ENCODE measurements around the gene OR11H7. TPM values are rescaled to one million over a fixed set of nuclear protein-coding genes. Genes with fewer than 3 reads are reported as not detected.
"Not testable (repeated sequence)": the region's sequence is repeated elsewhere in the genome, so short reads cannot be mapped to it uniquely, and the experiment has no call there.

OR11H7 gene
- polyA plus RNA-seq, 3 donors, result not detected

DNA sequence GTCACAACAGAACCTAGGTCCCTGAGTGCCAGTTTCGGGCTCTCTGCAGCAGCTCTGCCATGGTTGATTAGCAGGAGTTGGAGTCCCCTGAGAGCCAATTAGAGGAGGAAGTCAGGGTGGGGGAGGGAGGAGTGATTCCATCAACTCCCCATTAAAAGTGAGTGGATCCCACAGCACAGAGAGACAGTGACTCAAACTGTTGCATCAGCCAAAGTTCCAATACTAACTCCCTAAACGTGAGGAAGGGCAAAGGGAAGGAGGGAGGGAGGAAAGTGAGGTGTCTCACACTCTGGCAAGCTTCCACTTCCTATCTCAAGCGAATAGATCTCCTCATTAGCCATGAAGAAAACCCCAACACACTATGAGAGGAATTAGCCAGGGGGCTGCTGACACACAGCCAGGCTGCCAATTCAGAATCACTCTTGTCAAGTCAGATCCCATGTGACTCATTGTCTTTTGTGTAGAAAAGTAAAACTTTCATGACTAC, 33.9 kb downstream of the OR11H7 start:
- WGBS, 3 donors, result 43 to 63% (median 61%) methylated on average over 3 of the region's 3 CpGs
- H3K27ac ChIP-seq (ENCODE audit: low read depth, low read length), result no peak overlapping the region

DNA sequence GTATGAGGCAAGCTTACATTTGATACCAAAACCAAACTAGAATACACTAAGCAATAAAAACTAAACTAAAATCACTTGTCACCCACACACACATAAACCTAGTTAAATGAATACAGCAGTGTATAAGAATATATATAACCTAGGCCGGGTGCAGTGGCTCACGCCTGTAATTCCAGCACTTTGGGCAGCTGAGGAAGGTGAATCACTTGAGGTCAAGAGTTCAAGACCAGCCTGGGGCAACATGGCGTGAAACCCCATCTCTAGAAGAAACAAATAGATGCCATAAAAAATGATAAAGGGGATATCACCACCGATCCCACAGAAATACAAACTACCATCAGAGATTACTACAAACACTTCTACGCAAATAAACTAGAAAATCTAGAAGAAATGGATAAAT, 35.6 kb downstream of the OR11H7 start:
- H3K27ac ChIP-seq (ENCODE audit: low read depth, low read length), result not testable (repeated sequence)
- WGBS, 3 donors, result 93 to 96% (median 94%) methylated on average over 5 of the region's 5 CpGs

DNA sequence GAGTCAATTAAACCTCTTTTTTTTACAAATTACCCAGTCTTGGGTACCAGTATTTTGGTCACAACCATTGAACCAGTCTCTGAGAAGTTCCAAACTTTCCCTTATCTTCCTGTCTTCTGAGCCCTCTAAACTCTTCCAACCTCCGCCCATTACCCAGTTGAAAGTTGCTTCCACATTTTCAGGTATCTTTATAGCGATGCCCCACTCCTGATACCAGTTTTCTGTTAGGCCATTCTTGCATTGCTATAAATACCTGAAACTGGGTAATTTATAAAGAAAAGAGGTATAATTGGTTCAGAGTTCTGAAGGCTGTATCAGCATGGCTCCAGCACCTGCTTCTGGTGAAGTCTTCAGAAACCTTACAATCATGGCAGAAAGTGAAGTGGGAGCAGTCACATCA, 45.3 kb downstream of the OR11H7 start:
- no peak overlapping the region for H3K27ac ChIP-seq (ENCODE audit: low read depth, low read length)
- 97 to 99% (median 97%) methylated on average over 2 of the region's 2 CpGs for WGBS, 3 donors

DNA sequence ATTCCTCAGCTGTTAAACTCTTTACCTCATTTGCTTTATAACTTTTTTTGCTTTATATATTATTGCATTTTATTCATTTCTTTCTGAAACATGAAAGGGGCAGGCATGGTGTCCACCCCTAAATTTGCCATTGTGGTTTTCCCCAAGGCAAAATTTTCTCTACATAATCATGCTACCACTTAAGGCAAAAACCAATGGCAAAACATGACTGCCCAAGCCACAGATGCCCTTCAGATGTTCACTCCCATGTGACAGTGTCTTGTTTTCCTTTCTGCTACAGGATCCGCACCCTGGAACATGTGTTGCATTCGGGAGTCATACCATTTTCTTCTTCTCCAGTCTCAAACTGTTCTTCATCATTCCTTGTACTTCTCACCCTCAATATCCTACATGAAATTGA, 48.6 kb downstream of the OR11H7 start:
- no peak overlapping the region for H3K27ac ChIP-seq (ENCODE audit: low read depth, low read length)
- 98 to 100% (median 98%) methylated on average over 2 of the region's 2 CpGs for WGBS, 3 donors

DNA sequence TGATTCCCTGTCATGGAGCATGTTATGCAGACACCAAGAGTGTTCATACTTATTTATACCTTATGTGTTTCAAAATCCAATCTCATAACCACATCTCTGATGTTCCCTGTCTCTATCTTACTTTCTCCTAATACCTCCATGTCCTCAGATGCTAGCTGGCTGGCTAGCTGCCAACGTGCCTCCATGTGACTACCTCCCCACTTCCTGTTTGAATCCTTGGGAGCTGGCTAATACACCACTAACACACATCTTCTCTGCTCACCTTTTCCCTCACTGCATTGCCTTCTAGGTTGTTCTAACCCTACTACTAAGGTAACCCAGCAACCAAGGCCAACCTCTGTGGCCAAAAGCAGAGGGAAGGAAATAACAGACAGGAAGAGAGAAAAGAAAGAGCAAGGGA, 49.6 kb downstream of the OR11H7 start:
- WGBS, 3 donors, result 31 to 57% (median 33%) methylated on average over 1 of the region's 1 CpG

DNA sequence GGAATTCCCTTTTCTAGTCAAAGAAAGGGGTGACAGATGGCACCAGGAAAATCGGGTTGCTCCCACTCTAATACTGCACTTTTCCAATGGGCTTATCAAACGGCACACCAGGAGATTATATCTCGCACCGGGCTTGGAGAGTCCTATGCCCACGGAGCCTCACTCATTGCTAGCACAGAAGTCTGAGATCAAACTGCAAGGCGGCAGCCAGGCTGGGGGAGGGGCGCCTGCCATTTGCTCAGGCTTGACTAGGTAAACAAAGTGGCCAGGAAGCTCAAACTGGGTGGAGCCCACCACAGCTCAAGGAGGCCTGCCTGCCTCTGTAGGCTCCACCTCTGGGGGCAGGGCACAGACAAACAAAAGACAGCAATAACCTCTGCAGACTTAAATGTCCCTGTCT, 51.5 kb downstream of the OR11H7 start:
- 95 to 98% (median 97%) methylated on average over 7 of the region's 7 CpGs for WGBS, 3 donors
- H3K27ac ChIP-seq (ENCODE audit: low read depth, low read length), result not testable (repeated sequence)

More for the DNA sequence above, 49.6 kb downstream of the OR11H7 start:
- H3K27ac ChIP-seq (ENCODE audit: low read depth, low read length), result no peak overlapping the region

Other genes with a start within 250 kb of the OR11H7 start
- gene OR4Q2, start 226.8 kb upstream of the OR11H7 start, polyA plus RNA-seq, result not detected
- gene OR4K14, start 209.7 kb upstream of the OR11H7 start, polyA plus RNA-seq, result not detected
- not detected for gene OR4K13, start 192.9 kb upstream of the OR11H7 start, polyA plus RNA-seq
- gene OR4L1, start 168.9 kb upstream of the OR11H7 start, polyA plus RNA-seq, result not detected
- gene OR4K17, start 118.2 kb upstream of the OR11H7 start, polyA plus RNA-seq, result not detected
- not detected for gene OR4N5, start 90.2 kb upstream of the OR11H7 start, polyA plus RNA-seq
- not detected for gene OR11G2, start 38.1 kb upstream of the OR11H7 start, polyA plus RNA-seq
- not detected for gene OR11H6, start 5.3 kb upstream of the OR11H7 start, polyA plus RNA-seq
- gene OR11H4, start 10.3 kb downstream of the OR11H7 start, polyA plus RNA-seq, result not detected
- gene TTC5, start 77.0 kb downstream of the OR11H7 start, polyA plus RNA-seq, result 10 to 100 TPM in 1 of 3 donors, 1 to 10 TPM in 2; 3.7 to 10.1 (median 5.0) TPM
- gene CCNB1IP1, start 104.3 kb downstream of the OR11H7 start, polyA plus RNA-seq, result 10 to 100 TPM; 27.7 to 59.4 (median 40.7) TPM
- gene PARP2, start 114.7 kb downstream of the OR11H7 start, polyA plus RNA-seq, result 10 to 100 TPM in 2 of 3 donors, 1 to 10 TPM in 1; 8.7 to 16.9 (median 11.0) TPM
- gene TEP1, start 184.5 kb downstream of the OR11H7 start, polyA plus RNA-seq, result 10 to 100 TPM in 2 of 3 donors, 1 to 10 TPM in 1; 5.4 to 16.2 (median 14.6) TPM
- gene KLHL33, start 207.2 kb downstream of the OR11H7 start, polyA plus RNA-seq, result 1 to 10 TPM in 1 of 3 donors, under 1 TPM in 2; 0.09 to 1.6 (median 0.27) TPM
- gene OSGEP, start 225.8 kb downstream of the OR11H7 start, polyA plus RNA-seq, result 10 to 100 TPM; 19.5 to 26.7 (median 22.4) TPM
- 100 to 1,000 TPM in 2 of 3 donors, 10 to 100 TPM in 1; 94.2 to 151 (median 116) TPM for gene APEX1, start 226.2 kb downstream of the OR11H7 start, polyA plus RNA-seq
- gene PIP4P1, start 232.5 kb downstream of the OR11H7 start, polyA plus RNA-seq, result 10 to 100 TPM; 19.0 to 36.6 (median 24.6) TPM
- 100 to 1,000 TPM in 1 of 3 donors, 10 to 100 TPM in 2; 17.0 to 182 (median 41.7) TPM for gene PNP, start 240.4 kb downstream of the OR11H7 start, polyA plus RNA-seq